GM12878 (cell line): ENCODE results near the gene GHITM. TPM values are rescaled to one million over a fixed set of nuclear protein-coding genes. Genes with fewer than 3 reads are reported as not detected.

Experiments used
- ATAC-seq: fragments of 200-7000 bp; cut with Tn5 transposase; 3 replicates; pipeline ENCODE4 v1.9.1; 2020; ENCODE audit warnings: mild to moderate bottlenecking, moderate library complexity
- Bru-seq: library from RNA; stranded (reverse); fragments of 400-500 nt; gene quantifications from one replicate; lab custom pipeline; 2021; lab: Mats Ljungman, UMichigan
- BruChase-seq, 2 experiments: library from RNA; stranded (reverse); fragments of 400-500 nt; gene quantifications; one replicate each; lab custom pipeline; 2021; lab: Mats Ljungman, UMichigan
- BruUV-seq: library from RNA; stranded (reverse); fragments of 400-500 nt; replicated peaks from 2 replicates; lab custom pipeline; 2021; lab: Mats Ljungman, UMichigan
- CTCF ChIA-PET: fragments of 300-600 bp; sonication (Branson Sonifier 250); formaldehyde crosslinking; extraction: SDS; loops from one replicate; lab custom pipeline; 2021; ENCODE audit warnings: inconsistent platforms; lab: Yijun Ruan, JAX
- POLR2A ChIA-PET: fragments of 350-600 bp; formaldehyde crosslinking; extraction: SDS; loops from one replicate; lab custom pipeline; 2021; ENCODE audit warnings: inconsistent platforms; lab: Charles Lee
- RAD21 ChIA-PET: fragments of 300-600 bp; sonication (Branson Sonifier 250); formaldehyde crosslinking; loops from one replicate; lab custom pipeline; 2023; ENCODE audit warnings: antibody characterized with exemption; ENCODE audit not compliant: unreplicated experiment; lab: Charles Lee
- SMC1A ChIA-PET: fragments of 300-600 bp; sonication (Branson Sonifier 250); formaldehyde crosslinking; loops from one replicate; lab custom pipeline; 2023; ENCODE audit not compliant: unreplicated experiment, uncharacterized antibody; lab: Charles Lee
- DNase-seq: peaks from one replicate; pipeline ENCODE4 v3.0.0-alpha.2; 2011; ENCODE audit warnings: low read depth, low spot score
- FAIRE-seq: peaks from 3 replicates; lab custom pipeline; 2011; peaks lifted over from hg19 to GRCh38; lab: Jason Lieb, UNC
- H2AFZ ChIP-seq: 2 replicates; pipeline ENCODE4 v1.6.0; 2011; ENCODE audit warnings: low read depth, low read length, control low read depth; ENCODE audit not compliant: control insufficient read depth
- H3K27ac ChIP-seq: 2 replicates; pipeline ENCODE4 v1.5.1; 2011; ENCODE audit warnings: control low read depth; ENCODE audit not compliant: control insufficient read depth, insufficient read depth
- H3K27me3 ChIP-seq, 2 experiments: replicated peaks in 1 of 2; 2 replicates each; pipeline versions ENCODE4 v1.6.0 to v1.6.1; 2011; ENCODE audit warnings: low read length in 1 of 2; ENCODE audit not compliant: control insufficient read depth in 2 of 2, insufficient read depth in 2 of 2
- H3K36me3 ChIP-seq, 2 experiments: 2 replicates each; pipeline ENCODE4 v1.5.1; 2011; ENCODE audit warnings: low read length in 1 of 2; ENCODE audit not compliant: control insufficient read depth in 2 of 2, insufficient read depth in 2 of 2
- H3K4me1 ChIP-seq: 2 replicates; pipeline ENCODE4 v1.6.1; 2011; ENCODE audit warnings: mild to moderate bottlenecking, low read length, moderate library complexity, mixed read lengths; ENCODE audit not compliant: control insufficient read depth, insufficient read depth
- H3K4me2 ChIP-seq: 2 replicates; pipeline ENCODE4 v1.6.0; 2011; ENCODE audit warnings: control low read depth; ENCODE audit not compliant: control insufficient read depth, insufficient read depth
- H3K4me3 ChIP-seq: fragments of 200-600 bp; sonication (generic); 2 replicates; pipeline ENCODE4 v1.5.1; 2016
- H3K79me2 ChIP-seq: 2 replicates; pipeline ENCODE4 v1.6.0; 2011; ENCODE audit warnings: low read length; ENCODE audit not compliant: control insufficient read depth, insufficient read depth
- H3K9ac ChIP-seq: 2 replicates; pipeline ENCODE4 v1.8.0; 2011; ENCODE audit warnings: low read length, control low read depth, mixed read lengths; ENCODE audit not compliant: control insufficient read depth, insufficient read depth
- H3K9me3 ChIP-seq: replicated peaks from 3 replicates; pipeline ENCODE4 v1.5.1; 2011; ENCODE audit warnings: mild to moderate bottlenecking, low read length; ENCODE audit not compliant: control insufficient read depth, insufficient read depth
- H4K20me1 ChIP-seq: 2 replicates; pipeline ENCODE4 v1.6.0; 2011; ENCODE audit not compliant: control insufficient read depth, insufficient read depth
- CREM ChIP-seq: IDR thresholded peaks from 2 replicates; pipeline ENCODE4 v1.6.1; 2014; ENCODE audit warnings: antibody characterized with exemption, low read depth
- HDGF ChIP-seq: fragments of 450-650 bp; IDR thresholded peaks from 2 replicates; pipeline ENCODE4 v1.6.1; 2016; ENCODE audit warnings: antibody characterized with exemption
- PBX3 ChIP-seq: IDR thresholded peaks from 2 replicates; pipeline ENCODE4 v1.6.1; 2011; ENCODE audit warnings: mild to moderate bottlenecking, low read depth, low read length, moderate library complexity; ENCODE audit not compliant: insufficient replicate concordance
- POU2F2 ChIP-seq: IDR thresholded peaks from 3 replicates; pipeline ENCODE4 v1.6.1; 2011; ENCODE audit warnings: low read depth, mild to moderate bottlenecking, low read length, borderline replicate concordance
- TAF1 ChIP-seq: IDR thresholded peaks from 2 replicates; pipeline ENCODE4 v1.6.1; 2011; ENCODE audit warnings: mild to moderate bottlenecking, low read depth, low read length, borderline replicate concordance
- TCF7 ChIP-seq: IDR thresholded peaks from 2 replicates; pipeline ENCODE4 v1.6.1; 2014; ENCODE audit warnings: antibody characterized with exemption, borderline replicate concordance
- YBX1 ChIP-seq: fragments of 450-650 bp; IDR thresholded peaks from 2 replicates; pipeline ENCODE4 v1.6.1; 2016; ENCODE audit warnings: antibody characterized with exemption
- WGBS: methylation state at CpG from one replicate; pipeline ENCODE4 v1.1.6; 2016; ENCODE audit warnings: low lambda C conversion rate; ENCODE audit not compliant: insufficient replicate concordance, insufficient coverage; ENCODE audit errors: missing lambda C conversion rate; 5-methylcytosine and 5-hydroxymethylcytosine counted together
- in situ Hi-C: fragments of 300-500 bp; cut with MboI; formaldehyde crosslinking; loops from 9 replicates; pipeline ENCODE4 v1.14.3; 2018; ENCODE audit warnings: mixed read lengths
- intact Hi-C: fragments of 100-400 bp; cut with micrococcal nuclease; formaldehyde crosslinking; loops from one replicate; pipeline ENCODE4 v1.14.2; 2022; ENCODE audit not compliant: unreplicated experiment
- long read RNA-seq, 2 experiments: library from polyadenylated mRNA; unstranded; transcript quantifications; one replicate each; pipeline ENCODE4 v2.0.0, GENCODE V29; 2019 to 2020
- polyA minus RNA-seq, 3 experiments: library from RNA; depleted of rRNA, polyadenylated mRNA; stranded (reverse); fragments of >200 nt; gene quantifications; 2 replicates each; pipeline ENCODE4 v1.2.3, GENCODE V29; 2011
- polyA plus RNA-seq, 11 experiments: library from polyadenylated mRNA; depleted of rRNA in 4 of 11; unstranded in 6 of 11; stranded (reverse) in 5 of 11; fragments of >200 nt; fragmentation: Nextera tagmentation in 4 of 11; fragmentation: Illumina TruSeq in 1 of 11; extraction: Ambion mirVana in 4 of 11; extraction: Trizol in 1 of 11; gene quantifications; 1 replicate in 1 of 11; 2 replicates in 10 of 11; pipeline versions ENCODE4 v1.2.1 to v1.2.3, GENCODE V29; 2011 to 2016; ENCODE audit warnings: inconsistent platforms in 2 of 11, missing spikeins in 2 of 11, low read depth in 1 of 11
- total RNA-seq, 4 experiments: library from RNA; depleted of rRNA in 3 of 4; stranded (reverse); fragments of >200 nt in 3 of 4; fragmentation: Illumina TruSeq in 1 of 4; extraction: Trizol in 1 of 4; gene quantifications; 2 replicates each; pipeline versions ENCODE4 v1.2.1 to v1.2.3, GENCODE V29; 2013 to 2021
- TF ChIP-seq, protein P1 (sequence below): fragments of 450-650 bp; IDR thresholded peaks from 2 replicates; pipeline ENCODE4 v1.6.1; 2016; ENCODE audit warnings: mild to moderate bottlenecking
- TF ChIP-seq, protein P2 (sequence below): fragments of 450-650 bp; IDR thresholded peaks from 2 replicates; pipeline ENCODE4 v1.6.1; 2018; ENCODE audit warnings: mild to moderate bottlenecking, low read depth, moderate library complexity; ENCODE audit not compliant: partially characterized antibody

Gene GHITM, protein sequence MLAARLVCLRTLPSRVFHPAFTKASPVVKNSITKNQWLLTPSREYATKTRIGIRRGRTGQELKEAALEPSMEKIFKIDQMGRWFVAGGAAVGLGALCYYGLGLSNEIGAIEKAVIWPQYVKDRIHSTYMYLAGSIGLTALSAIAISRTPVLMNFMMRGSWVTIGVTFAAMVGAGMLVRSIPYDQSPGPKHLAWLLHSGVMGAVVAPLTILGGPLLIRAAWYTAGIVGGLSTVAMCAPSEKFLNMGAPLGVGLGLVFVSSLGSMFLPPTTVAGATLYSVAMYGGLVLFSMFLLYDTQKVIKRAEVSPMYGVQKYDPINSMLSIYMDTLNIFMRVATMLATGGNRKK
- 22.9 and 24.6 TPM in 2 replicates for total RNA-seq (2013; cell fraction: nucleolus; rRNA removed)
- total RNA-seq (2014; rRNA removed) (153 and 180 TPM in 2 replicates), total RNA-seq (2014; rRNA removed; fragmentation: Illumina TruSeq; extraction: Trizol) (153 and 157 TPM in 2 replicates), total RNA-seq (2021) (120 and 128 TPM in 2 replicates), polyA plus RNA-seq (2011; rRNA removed) (257 and 294 TPM in 2 replicates), polyA plus RNA-seq (2014; fragmentation: Illumina TruSeq; extraction: Trizol) (147 and 190 TPM in 2 replicates), polyA plus RNA-seq (2014; fragmentation: Nextera tagmentation; extraction: Ambion mirVana) (100 to 1,000 TPM; 366 to 501 TPM), polyA plus RNA-seq (2014; rRNA removed) (146 and 162 TPM in 2 replicates), polyA plus RNA-seq (2016; fragmentation: Nextera tagmentation; extraction: Ambion mirVana) (100 to 1,000 TPM; 295 to 299 TPM), polyA minus RNA-seq (2011; rRNA and poly(A)+ RNA removed) (132 and 140 TPM in 2 replicates), Bru-seq, nascent RNA (percentile 97 among the genes with signal in this experiment), BruChase-seq, experiment 1, labeled RNA remaining after a 6-hour chase (percentile 97 among the genes with signal in this experiment), BruChase-seq, experiment 2, labeled RNA remaining after a 2-hour chase (percentile 94 among the genes with signal in this experiment)
- polyA plus RNA-seq (2011; ENCODE audit: low read depth): 92.5 TPM
- 147 and 172 TPM in 2 replicates for polyA plus RNA-seq (2011; cell fraction: cytosol; rRNA removed)
- 69.2 and 70.0 TPM in 2 replicates for polyA plus RNA-seq (2011; cell fraction: nucleus; rRNA removed)
- polyA plus RNA-seq (2012): 97.0 and 105 TPM in 2 replicates
- polyA minus RNA-seq (2011; cell fraction: cytosol; rRNA and poly(A)+ RNA removed): 36.9 and 41.3 TPM in 2 replicates
- polyA minus RNA-seq (2011; cell fraction: nucleus; rRNA and poly(A)+ RNA removed): 14.1 and 21.1 TPM in 2 replicates
- long read RNA-seq, experiment 1, transcript GHITM-201 (9 exons, 2,128 nt): major isoform, 362 of 422 reads
- long read RNA-seq, experiment 1, partial matches to known transcripts: 47 of 422 reads
- long read RNA-seq, experiment 1, other reads (novel, unspliced or antisense): 13 of 422 reads
- long read RNA-seq, experiment 2, transcript GHITM-201 (9 exons, 2,128 nt): major isoform, 2,653 of 2,814 reads
- long read RNA-seq, experiment 2, partial matches to known transcripts: 105 of 2,814 reads
- long read RNA-seq, experiment 2, other reads (novel, unspliced or antisense): 56 of 2,814 reads

DNA sequence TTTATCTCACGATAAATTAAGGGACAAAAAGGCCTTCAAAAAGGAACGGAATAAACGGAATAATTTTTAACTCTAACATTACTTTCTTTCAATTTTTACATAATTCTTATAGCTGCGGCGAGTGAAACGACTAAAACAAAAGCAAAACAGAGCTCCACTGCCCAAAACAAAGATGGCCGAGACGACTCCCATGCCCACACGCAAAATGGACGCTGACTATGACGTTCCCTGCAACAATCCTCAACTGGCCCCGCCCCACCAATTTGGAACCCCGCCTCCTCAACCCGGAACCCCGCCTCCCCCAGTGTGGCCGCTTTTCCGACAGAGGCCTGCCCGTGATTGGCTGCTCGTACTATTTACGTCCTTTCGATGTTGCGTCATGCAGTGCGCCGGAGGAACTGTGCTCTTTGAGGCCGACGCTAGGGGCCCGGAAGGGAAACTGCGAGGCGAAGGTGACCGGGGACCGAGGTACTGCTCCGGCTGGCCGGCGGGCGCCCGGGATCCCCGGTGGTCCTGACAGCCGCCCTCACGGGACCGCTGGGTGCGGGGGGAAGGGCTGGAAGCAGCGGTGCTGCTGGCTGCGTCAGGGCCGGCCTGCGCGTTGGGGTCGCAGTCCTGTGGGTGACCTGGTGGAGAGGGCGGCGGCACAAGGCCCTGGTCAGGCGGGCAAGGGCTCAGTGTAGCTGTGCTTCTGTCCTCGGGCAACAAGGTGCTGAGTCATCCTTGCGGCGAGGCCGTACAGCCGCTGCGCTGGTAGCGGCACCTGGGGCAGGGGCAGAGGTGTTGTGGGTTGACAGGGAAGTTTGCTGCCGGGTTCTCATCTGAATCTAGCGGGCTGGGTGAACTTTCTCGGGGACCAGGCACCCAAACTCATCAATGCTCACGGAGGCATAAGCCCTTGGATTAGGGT is at the start of gene GHITM:
Gene GHITM (plus strand): TSS at position 384 of the 910 bp plus-strand sequence. CDS start 1,992 bp downstream, outside the sequence.
- ChIA-PET SMC1A (interaction anchor here (1.1 to 4.7 kb wide), 6 partner anchors 9 to 66 kb away, joined by 3 to 34 read pairs (median 4); no protein-coding TSS in a partner anchor), RAD21 (interaction anchor here (0.9 to 2.9 kb wide), 5 partner anchors 9 to 1231 kb away, joined by 3 to 18 read pairs (median 3); no protein-coding TSS in a partner anchor), POLR2A (interaction anchor here (0.6 to 1.7 kb wide), 5 partner anchors 9 to 255 kb away, joined by 3 to 5 read pairs (median 3); no protein-coding TSS in a partner anchor), CTCF (interaction anchor here (0.6 to 5.7 kb wide), 6 partner anchors 9 to 75 kb away, joined by 3 to 53 read pairs (median 5); partner anchors contain the start of gene GPR15LG)
- H3K9ac ChIP-seq: peak within 1 kb of the TSS; percentile 86
- peak; percentile 99 for FAIRE-seq
- H3K4me3 ChIP-seq: peak within 1 kb of the TSS; percentile 84
- H3K4me1 ChIP-seq: no peaks in the 10 kb centered on the region
- in situ Hi-C loops: loop anchor here (5.0 to 10.0 kb wide), 2 partner anchors 65 to 188 kb away; partner anchors contain the start of gene CCSER2
- ATAC-seq: peak; percentile 98
- H3K79me2 ChIP-seq: peaks cover 24% of the 10 kb centered on the region
- H3K36me3 ChIP-seq: peaks cover 0 to 5% of the 10 kb centered on the region in 2 experiments; a peak in 3 of 4 replicates
- no peaks in the 10 kb centered on the region for H3K9me3 ChIP-seq
- under 1% methylated on average over 61 of the region's 61 CpGs for WGBS
- H3K27me3 ChIP-seq: no peaks in the 10 kb centered on the region
- H4K20me1 ChIP-seq: no peaks in the 10 kb centered on the region
- intact Hi-C loops: no loop called here
- BruUV-seq: no TSS peak
- H2AFZ ChIP-seq: peak within 1 kb of the TSS; percentile 88
- peak within 1 kb of the TSS; percentile 88 for H3K27ac ChIP-seq
- peak; percentile 92 for DNase-seq
- peak within 1 kb of the TSS; percentile 84 for H3K4me2 ChIP-seq
- TF ChIP-seq HDGF: 0 out of 2 replicates have a peak, but pooled peaks have one; percentile 56
- peak; percentile 71; the same call in 1 of the 2 replicates for TF ChIP-seq TAF1
- TF ChIP-seq, protein P1, sequence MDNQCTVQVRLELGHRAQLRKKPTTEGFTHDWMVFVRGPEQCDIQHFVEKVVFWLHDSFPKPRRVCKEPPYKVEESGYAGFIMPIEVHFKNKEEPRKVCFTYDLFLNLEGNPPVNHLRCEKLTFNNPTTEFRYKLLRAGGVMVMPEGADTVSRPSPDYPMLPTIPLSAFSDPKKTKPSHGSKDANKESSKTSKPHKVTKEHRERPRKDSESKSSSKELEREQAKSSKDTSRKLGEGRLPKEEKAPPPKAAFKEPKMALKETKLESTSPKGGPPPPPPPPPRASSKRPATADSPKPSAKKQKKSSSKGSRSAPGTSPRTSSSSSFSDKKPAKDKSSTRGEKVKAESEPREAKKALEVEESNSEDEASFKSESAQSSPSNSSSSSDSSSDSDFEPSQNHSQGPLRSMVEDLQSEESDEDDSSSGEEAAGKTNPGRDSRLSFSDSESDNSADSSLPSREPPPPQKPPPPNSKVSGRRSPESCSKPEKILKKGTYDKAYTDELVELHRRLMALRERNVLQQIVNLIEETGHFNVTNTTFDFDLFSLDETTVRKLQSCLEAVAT: 0 out of 2 replicates have a peak, but pooled peaks have one; percentile 71
- TF ChIP-seq, protein P2, sequence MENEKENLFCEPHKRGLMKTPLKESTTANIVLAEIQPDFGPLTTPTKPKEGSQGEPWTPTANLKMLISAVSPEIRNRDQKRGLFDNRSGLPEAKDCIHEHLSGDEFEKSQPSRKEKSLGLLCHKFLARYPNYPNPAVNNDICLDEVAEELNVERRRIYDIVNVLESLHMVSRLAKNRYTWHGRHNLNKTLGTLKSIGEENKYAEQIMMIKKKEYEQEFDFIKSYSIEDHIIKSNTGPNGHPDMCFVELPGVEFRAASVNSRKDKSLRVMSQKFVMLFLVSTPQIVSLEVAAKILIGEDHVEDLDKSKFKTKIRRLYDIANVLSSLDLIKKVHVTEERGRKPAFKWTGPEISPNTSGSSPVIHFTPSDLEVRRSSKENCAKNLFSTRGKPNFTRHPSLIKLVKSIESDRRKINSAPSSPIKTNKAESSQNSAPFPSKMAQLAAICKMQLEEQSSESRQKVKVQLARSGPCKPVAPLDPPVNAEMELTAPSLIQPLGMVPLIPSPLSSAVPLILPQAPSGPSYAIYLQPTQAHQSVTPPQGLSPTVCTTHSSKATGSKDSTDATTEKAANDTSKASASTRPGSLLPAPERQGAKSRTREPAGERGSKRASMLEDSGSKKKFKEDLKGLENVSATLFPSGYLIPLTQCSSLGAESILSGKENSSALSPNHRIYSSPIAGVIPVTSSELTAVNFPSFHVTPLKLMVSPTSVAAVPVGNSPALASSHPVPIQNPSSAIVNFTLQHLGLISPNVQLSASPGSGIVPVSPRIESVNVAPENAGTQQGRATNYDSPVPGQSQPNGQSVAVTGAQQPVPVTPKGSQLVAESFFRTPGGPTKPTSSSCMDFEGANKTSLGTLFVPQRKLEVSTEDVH: peak; percentile 86
- TF ChIP-seq YBX1: no peak
- no peak for TF ChIP-seq TCF7
- TF ChIP-seq PBX3: peak; percentile 10
- TF ChIP-seq POU2F2: no peak
- TF ChIP-seq CREM: peak; percentile 100
